ENCODE data around the gene GPR137B.
A peak's percentile ranks its signal among the peaks of the same experiment; 100 is the strongest.

GRCh38 chr1:236128646-236129178 lies 13.6 kb upstream of the GPR137B start:
- TF ChIP-seq NFXL1 (CRISPR knock-in tag; IDR thresholded peaks at IDR 0.05) (no peak), POLR2AphosphoS5 (IDR thresholded peaks at IDR 0.05; ENCODE audit: control insufficient read depth, insufficient read depth, low read depth, low read length) (no peak), HDGF (IDR thresholded peaks at IDR 0.05) (no peak), CEBPG (CRISPR knock-in tag; IDR thresholded peaks at IDR 0.05) (no peak), CEBPG (tag; conservative IDR thresholded peaks at IDR 0.05 in 1 of 2, IDR thresholded peaks at IDR 0.05 in 1 of 2) (no peak), NFIC (IDR thresholded peaks at IDR 0.05) (no peak), ZNF212 (CRISPR knock-in tag; IDR thresholded peaks at IDR 0.05) (no peak), GABPA (tag; conservative IDR thresholded peaks at IDR 0.05; ENCODE audit: low read depth) (no peak), GATAD2B (IDR thresholded peaks at IDR 0.05; ENCODE audit: borderline replicate concordance) (no peak), KAT2B (IDR thresholded peaks at IDR 0.05; ENCODE audit: low read depth, low read length) (no peak), EZH2 (IDR thresholded peaks at IDR 0.05; ENCODE audit: borderline replicate concordance, low read depth, low read length) (no peak), MAFK (IDR thresholded peaks at IDR 0.05; ENCODE audit: low read length) (0 out of 2 replicates have a peak, but pooled peaks have one; percentile 50), JUNB (CRISPR knock-in tag; conservative IDR thresholded peaks at IDR 0.05) (no peak), PURB (CRISPR knock-in tag; IDR thresholded peaks at IDR 0.05; ENCODE audit: low read depth) (no peak)
- TF ChIP-seq, protein P1, sequence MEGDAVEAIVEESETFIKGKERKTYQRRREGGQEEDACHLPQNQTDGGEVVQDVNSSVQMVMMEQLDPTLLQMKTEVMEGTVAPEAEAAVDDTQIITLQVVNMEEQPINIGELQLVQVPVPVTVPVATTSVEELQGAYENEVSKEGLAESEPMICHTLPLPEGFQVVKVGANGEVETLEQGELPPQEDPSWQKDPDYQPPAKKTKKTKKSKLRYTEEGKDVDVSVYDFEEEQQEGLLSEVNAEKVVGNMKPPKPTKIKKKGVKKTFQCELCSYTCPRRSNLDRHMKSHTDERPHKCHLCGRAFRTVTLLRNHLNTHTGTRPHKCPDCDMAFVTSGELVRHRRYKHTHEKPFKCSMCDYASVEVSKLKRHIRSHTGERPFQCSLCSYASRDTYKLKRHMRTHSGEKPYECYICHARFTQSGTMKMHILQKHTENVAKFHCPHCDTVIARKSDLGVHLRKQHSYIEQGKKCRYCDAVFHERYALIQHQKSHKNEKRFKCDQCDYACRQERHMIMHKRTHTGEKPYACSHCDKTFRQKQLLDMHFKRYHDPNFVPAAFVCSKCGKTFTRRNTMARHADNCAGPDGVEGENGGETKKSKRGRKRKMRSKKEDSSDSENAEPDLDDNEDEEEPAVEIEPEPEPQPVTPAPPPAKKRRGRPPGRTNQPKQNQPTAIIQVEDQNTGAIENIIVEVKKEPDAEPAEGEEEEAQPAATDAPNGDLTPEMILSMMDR (IDR thresholded peaks at IDR 0.05 in 2 of 3, conservative IDR thresholded peaks at IDR 0.05 in 1 of 3; ENCODE audit: insufficient read depth in 2 of 3, low read depth in 1 of 3, low read length in 3 of 3): no peak

Data from K562 (cell line).